ENCODE results near the gene MACF1.
"Not testable (repeated sequence)": the region's sequence is repeated elsewhere in the genome, so short reads cannot be mapped to it uniquely, and the experiment has no call there.

MACF1 gene, protein sequence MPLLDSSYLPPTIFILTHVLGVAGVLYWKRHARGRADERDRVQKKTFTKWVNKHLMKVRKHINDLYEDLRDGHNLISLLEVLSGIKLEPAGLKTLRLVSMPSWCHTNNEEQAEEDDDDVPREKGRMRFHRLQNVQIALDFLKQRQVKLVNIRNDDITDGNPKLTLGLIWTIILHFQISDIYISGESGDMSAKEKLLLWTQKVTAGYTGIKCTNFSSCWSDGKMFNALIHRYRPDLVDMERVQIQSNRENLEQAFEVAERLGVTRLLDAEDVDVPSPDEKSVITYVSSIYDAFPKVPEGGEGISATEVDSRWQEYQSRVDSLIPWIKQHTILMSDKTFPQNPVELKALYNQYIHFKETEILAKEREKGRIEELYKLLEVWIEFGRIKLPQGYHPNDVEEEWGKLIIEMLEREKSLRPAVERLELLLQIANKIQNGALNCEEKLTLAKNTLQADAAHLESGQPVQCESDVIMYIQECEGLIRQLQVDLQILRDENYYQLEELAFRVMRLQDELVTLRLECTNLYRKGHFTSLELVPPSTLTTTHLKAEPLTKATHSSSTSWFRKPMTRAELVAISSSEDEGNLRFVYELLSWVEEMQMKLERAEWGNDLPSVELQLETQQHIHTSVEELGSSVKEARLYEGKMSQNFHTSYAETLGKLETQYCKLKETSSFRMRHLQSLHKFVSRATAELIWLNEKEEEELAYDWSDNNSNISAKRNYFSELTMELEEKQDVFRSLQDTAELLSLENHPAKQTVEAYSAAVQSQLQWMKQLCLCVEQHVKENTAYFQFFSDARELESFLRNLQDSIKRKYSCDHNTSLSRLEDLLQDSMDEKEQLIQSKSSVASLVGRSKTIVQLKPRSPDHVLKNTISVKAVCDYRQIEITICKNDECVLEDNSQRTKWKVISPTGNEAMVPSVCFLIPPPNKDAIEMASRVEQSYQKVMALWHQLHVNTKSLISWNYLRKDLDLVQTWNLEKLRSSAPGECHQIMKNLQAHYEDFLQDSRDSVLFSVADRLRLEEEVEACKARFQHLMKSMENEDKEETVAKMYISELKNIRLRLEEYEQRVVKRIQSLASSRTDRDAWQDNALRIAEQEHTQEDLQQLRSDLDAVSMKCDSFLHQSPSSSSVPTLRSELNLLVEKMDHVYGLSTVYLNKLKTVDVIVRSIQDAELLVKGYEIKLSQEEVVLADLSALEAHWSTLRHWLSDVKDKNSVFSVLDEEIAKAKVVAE (N-terminal part only)

DNA sequence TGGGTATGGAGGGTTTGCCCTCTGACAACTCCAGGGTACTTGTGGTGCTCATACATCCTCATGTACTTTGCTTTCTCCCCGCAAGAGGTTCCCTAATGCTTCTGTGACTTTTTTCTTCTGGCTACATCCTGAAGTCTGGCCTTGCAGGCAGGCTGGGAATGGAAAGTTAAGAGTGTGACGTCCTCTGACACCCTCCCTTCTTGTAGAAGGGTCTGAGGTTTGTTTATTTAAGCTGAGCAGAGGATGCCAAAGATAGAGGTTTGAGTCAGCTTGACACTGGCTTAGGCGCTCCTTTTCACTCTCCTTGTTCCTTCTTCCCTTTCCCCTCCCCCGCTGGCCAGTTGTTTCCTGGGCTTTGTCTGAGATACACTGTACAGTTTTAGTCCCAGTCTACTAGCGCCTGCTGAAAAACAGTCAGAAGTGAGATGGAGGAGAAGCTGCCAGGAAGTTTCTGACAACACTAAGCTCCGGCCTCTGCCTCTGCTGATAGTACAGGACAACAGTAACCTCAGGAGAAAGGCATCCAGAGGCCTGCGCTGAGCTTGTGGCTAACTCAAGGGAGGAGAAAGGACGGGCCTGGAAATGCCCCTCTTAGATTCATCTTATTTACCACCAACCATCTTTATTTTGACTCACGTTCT, at the start of gene MACF1:
TSS of gene MACF1 (plus strand) at position 255 of the 641 bp plus-strand sequence. CDS start at position 583, 328 bp downstream.
- peak; percentile 65 for DNase-seq

DNA sequence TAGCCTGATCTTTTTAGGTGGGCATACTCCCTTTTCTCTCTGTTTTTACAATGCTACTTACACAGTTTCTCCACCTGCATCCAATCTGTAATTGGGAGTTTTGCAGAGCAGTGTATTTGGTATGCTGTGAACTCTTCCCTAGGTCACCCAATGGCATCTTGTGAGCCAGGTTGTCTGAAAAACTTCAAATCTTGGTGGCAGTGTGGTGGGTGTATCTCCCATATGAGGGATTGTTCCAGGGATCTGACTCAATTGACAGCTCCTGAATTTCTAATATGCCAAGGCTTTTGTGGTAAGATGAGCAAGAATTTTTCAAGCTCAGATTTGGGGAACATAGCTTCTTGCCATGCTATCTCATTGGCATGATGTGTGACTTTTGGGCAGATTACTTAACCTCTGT, 47.2 kb upstream of the MACF1 start:
- DNase-seq = no peak

DNA sequence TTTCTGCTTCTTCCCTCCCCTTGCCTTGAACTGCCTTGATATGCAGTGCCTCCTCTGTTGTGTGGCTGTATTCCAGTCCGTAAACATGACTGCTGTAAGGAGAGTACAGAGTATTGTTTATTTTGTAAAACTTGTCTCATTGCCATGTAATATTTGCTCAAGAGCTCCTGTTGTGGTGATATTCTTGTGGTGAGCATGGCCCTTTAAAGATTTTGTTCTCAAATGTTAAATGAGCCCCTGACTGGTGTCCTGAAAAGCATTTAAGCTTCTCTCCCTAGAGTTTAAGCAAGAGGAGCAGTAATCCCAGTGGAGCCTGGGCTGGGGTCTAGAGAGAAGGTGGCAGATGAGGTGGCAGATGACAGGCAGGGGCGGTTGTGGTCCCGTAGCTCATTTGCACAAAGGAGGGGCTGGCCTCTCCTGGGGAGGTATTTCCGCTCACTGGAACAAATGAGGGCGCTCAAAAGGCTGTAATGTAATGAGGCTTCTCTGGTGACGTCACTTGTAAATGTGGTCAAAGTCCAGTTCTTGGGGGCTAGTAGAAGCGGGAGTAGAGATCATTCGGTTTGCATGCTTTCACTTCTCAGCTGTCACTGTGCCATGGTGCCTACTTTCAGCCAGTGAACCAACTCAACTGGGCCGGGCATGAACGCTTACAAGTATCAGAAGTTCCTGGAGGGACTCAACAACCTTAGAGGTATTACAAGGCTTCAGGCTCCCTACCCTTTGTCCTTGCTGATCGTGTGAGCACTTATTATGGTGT, 46.0 kb upstream of the MACF1 start:
- no peak for DNase-seq

DNA sequence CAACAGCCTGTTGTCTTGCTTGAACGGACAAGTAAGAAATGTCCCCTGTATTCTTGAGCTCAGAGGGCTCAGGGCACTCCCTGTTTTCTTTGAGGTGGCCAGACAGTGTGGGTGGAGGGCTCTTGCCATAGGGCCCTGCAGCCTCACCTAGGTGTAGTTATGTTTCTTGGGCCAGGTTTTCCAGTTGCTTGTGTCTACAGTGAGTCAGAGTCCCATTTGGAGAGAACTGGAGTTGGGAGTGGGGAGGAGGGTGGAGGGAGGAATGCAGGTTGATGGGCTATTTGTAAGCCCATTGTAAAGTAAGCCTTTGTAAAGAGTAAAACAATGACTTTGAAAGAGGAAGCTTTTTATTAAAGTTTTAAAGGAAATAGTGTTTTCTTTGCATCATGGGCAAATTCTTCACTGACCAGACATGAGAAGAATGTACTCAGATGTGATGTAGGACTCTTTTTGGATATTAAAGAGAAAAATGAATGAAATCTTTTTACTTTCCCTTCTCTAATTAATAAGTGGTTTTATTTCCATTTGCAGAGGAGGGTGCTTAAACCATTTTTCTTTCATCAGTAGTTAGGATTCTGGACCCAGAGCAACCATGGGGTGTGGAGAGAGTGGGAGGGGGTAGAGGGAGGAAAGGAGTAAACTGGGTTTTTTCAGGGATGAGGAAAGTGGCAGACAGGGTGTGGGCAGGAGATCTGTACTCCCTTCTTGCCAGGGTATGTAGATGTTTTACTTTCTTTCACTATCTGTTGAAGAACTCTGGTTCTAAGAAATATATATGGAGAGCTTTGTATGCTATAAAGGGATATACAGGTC, 45.1 kb upstream of the MACF1 start:
- DNase-seq = no peak

DNA sequence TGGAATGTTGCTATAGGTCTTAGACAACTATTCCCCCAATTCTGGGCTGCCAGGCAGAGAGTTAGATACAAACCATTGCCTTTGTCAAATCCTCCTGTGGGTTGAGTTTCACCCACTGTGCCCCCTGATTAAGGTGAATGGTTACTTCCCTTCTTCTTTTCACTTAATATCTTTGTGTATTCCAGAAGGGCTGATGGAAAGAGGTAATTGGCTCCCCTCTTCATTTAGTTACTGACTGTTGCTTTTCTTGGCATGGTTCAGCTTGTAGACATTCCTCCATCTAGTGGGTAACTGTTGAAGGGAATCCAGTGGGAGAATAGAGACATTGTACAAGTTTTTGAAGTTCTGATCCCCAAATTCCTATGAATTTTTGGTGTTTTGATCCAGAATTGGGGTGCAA, 43.8 kb upstream of the MACF1 start:
- no peak for DNase-seq

DNA sequence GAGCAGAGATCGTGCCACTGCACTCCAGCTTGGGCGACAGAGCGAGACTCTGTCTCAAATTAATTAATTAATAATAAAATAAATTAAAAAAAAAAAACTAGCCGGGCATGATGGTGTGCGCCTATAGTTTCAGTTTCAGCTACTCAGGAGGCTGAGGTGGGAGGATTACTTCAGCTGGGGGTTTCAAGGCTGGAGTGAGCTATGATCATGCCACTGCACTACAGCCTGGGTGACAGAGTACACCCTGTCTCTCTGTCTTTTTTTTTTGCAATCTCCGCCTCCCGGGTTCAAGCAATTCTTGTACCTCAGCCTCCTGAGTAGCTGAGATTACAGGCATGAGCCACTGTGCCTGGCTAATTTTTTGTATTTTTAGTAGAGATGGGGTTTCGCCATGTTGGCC, 42.7 kb upstream of the MACF1 start:
- DNase-seq = not testable (repeated sequence)

DNA sequence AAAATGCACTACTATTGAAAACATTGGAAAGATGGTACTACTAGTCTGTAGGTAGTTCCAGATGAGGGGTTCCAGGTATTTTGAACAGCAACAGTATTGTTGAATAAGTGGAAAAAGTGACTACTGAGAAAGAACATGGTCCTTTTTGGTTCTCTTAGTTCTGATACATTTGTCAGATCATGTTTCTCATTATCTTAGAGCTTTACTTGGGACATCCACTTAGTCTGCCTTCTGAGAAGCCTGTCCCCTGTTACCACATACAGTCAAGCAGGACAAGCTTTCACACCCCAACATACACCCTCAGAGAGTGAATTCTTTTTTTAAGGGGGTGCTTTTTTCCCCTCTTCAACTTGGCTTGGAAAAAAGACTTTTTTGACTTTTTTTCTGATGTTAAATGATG, 41.0 kb upstream of the MACF1 start:
- no peak for DNase-seq

DNA sequence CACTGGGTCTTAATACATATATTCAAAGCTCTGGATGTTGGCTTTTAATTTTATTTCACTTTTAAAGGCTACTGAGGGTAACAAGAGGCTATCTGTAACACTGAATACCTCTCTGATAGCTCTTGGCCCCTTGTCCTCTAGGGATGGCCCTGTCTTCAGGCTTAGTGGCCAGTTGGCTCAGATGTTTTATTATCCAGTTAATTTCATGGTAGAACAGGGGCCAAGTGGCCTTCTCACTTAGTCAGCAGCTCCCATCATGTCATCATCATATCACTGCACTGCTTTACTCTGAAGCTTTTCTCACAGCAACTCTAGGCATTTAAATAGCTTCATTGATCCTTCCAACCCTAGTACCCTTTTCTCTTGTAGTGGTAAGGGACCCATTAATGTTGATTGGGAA, 40.2 kb upstream of the MACF1 start:
- no peak for DNase-seq

DNA sequence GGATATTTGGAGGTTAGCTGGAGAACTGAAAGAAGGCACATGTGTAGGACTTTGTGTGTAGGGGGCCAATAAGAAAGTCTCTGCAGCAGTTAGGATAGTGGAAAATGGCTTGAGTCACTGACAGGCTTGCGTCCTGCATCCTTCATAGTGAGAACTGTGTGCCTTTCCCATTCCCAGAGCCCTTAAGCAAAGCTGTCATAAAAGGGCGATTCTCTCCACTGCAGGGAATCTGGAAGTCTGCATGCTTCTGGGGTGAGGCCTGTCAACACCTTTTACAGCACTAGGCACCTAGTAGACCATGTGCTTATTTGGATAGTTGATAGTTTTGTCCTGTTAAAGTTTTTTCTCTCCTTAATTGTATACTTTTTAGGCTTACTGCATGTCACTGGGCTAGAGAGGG, 39.4 kb upstream of the MACF1 start:
- DNase-seq = no peak

DNA sequence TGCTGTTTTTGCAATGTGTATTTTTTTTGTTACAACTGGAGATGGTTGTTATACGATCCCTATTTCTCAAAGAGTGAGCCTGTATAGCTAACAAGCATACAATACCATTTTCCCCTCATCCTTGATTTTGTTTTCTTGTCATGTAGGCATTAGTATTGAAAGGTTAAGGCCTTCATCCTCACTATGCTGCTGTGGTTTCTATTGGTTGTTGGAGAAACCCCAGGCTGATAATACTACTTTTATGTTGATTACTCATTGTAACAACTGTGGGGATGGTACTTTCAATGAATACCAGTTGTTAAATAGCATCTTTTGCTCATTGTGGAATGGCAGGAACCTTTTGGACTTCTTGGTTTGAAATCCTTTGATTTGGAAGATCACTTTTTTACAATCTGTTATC, 39.0 kb upstream of the MACF1 start:
- DNase-seq = no peak

DNA sequence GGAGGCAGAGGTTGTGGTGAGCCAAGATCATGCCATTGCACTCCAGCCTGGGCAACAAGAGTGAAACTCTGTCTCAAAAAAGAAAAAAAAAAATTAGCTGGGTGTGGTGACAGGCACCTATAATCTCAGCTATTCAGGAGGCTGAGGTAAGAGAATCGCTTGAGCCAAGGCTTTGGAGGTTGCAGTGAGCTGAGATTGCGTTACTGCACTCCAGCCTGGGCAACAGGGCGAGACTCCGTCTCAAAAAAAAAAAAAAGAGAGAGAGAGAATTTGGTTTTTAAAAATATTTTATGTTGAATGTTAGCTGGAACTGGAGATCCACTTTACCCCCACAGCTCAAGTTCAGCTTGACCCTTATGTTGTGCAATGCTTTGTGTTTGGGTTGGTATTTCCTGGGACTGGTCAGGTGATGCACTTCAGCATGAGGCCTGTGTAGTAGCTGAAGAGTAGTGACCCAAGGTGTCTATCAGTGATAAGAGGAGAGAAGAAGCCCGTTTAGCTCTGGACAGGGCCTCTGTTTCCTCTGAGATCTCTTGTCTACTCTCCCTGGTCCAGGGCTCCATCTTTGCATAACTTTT, 36.8 kb upstream of the MACF1 start:
- DNase-seq = no peak

DNA sequence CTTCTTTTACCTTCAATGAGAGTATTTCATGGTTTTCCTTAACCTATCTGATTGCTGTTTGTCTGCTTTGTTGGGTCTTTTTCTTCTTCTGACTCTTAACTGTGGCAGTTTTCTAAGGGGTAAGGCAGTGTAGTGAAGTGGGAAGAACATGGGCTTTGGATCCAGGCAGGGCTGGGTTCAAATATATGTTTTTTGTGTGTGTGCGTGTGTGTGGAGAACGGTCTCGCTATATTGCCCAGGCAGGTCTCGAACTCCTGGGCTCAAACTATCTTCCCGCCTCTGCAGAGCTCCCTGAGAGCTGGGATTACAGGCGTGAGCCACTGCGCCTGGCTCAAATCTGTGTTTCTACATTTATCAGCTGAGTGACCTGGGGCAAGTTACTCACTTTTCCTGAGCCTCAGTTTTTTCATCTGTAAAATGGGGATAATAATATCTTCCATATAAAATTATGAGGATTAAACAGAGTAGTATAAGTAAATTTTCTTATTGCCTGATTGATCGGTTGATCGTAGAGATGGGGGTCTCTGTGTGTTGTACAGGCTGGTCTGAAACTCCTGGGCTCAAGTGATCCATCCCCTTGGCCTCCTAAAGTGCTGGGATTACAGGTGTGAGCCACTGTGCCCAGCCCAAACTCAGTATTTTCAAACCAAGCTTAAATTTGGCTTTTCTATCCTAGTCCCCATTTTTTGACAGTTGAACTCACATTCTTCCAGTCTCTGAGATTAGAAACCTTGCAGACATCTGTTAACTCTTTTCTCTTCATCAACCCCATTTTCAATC, 36.0 kb upstream of the MACF1 start:
- DNase-seq = no peak

DNA sequence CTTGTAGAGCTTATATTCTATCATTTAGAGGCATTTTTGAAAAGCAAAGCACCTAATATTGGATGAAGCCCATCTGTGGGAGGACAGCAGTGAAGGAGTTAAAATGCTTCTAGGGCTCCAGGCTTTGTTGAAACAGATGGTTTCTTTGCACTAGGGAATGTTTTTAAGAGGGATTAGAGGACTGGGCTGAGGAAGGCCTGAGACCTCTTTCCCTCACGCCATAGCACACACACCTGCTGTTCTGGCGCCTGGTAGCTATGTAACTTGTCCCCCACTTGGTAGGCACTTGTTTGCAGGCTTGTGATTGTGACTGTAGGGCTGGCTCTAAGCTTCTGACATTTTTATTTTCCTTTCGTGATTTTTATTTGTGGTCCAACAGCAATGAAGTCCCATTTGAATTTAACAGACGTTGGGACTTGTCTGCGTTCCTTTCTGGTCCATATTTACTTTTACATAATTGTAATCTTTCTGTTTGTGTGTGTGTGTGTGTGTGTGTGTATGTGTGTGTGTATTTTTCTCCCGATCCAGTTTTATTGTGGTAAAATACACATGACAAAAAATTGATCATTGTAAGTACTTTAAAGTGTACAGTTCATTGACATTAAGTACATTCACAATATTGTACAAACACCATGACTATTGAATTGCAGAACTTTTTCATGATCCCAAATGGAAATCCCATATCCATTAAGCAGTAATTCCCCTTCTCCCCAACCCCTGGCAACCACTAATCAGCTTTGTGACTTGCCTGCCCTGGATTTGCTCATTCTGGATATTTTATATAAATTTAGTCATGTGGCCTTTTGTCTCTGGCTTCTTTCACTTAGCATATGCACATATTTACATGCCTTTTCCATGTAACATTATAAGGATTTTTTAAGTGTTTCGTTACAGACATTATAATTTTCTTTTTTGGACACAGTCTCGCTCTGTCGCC, 33.5 kb upstream of the MACF1 start:
- no peak for DNase-seq

DNA sequence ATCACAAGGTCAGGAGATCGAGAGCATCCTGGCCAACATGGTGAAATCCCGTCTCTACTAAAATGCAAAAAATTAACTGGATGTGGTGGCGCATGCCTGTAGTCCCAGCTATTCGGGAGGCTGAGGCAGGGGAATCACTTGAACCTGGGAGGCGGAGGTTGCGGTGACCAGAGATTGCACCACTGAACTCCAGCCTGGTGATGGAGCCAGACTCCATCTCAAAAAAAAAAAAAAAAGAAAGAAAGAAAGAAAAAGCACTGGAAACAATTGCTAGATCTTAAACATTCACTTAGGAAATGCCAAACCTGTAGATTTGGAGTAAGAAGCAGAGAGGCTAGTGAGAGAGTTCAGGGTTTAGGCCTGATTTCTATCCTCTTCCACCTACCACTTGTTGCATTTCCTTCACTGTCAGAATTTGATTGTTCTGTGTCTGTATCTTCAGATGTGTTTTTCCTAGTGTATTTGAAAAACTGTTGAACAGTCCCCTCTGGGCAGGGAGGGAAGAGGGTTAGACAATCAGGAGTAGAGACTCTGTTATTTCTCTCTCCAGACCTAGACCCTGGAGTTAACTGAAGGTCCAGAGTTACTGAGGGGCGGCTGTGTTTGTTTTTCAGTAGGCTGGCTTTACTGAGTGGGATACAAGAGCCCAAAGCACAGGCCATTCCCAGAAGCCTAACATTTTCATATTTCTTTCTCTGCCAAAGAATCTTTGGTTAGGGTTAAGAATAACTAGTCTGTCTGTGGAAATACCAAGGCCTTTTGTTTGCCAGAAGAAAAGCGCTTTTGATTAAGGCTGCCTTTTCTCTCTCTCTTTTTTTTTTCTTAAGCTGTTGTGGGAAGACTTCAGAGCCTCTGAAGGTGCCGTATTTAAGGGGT, 31.1 kb upstream of the MACF1 start:
- DNase-seq = no peak

DNA sequence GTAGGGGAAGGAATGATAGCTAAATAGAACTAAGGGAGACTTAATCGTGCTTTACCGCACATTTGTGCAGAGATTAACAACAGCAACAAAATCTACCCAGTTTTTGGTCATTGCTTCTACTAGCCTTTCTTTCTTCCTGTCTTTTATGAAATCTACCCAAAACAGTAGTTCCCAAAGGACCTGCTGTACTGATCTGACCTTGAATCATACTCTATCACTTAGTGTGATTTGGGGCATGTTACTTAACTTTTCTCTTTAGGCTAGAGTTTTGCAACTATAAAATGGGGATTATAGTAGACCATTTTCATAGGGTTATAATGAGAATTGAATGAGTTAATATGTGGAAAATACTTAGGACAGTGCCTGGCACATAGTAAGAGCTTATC, 30.5 kb upstream of the MACF1 start:
- no peak for DNase-seq

DNA sequence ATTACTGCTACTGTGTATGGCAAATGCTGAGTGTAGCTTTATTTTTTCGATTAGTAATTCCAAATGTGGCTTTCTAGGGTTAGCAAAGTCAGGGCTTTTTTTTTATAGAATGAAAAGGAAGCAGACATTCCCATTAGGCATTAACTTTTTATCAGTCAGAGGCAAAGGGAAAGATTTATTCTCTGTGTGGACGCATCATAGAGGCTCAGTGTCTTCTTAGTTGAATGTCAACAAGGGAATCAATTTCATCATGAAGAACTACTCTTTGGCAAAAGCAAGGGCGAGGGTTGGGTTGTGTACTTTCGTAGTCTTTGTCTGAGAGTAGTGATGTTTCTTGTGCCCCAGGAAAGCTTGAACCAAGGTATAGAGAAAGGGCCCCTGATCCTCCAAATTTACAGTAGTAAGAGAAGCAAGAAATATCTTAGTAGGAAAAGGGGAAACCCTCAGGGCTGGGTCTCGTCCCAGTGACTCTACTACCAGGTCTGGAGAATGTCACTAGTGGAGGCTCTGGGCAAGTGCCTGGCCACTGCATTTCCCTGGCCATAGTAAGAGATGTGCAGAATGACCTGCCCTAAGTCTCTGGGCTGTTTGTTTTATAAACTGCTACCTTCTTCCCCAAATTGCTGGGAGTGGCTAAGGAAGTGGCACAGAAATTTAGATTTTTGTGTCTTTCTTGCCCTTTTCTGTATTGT, 30.0 kb upstream of the MACF1 start:
- no peak for DNase-seq

DNA sequence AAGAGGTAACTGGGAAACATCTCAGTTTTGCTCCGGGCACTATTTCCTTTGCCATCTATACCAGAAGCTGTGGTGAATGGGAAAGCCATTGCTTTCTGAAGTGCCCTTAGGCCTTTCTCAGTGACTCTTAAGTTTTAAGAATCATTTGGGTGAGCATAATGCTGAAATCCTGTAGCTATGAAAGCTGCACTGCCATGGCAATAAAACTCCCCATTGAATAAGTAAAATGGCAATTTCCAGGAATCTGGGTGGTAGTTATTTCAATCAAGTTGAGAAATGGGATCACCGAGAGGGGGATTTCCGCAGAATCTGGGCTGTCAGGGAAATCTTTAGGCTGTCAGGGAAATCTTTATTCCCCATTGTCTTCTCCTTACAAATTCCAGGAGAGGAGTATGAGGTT, 26.8 kb upstream of the MACF1 start:
- no peak for DNase-seq

Measured in CD4-positive, alpha-beta T cell treated with Interleukin-17A for 1 hour (primary cell).